PFSK-1 (cell line): ENCODE measurements around the gene SHC4.

ENCODE experiments used
- FOXP2 ChIP-seq: optimal IDR thresholded peaks from 2 replicates; pipeline ENCODE3; 2011; ENCODE audit warnings: borderline replicate concordance, control low read depth, inconsistent platforms; ENCODE audit not compliant: insufficient read depth; ENCODE audit errors: extremely low read length, extremely low read depth
- POLR2AphosphoS5 ChIP-seq: IDR thresholded peaks from 2 replicates; pipeline ENCODE4 v1.6.1; 2012; ENCODE audit warnings: low read depth, mild to moderate bottlenecking, control low read depth, low read length, moderate library complexity
- SIN3A ChIP-seq: IDR thresholded peaks from 2 replicates; pipeline ENCODE4 v1.6.1; 2012; ENCODE audit warnings: mild to moderate bottlenecking, low read length, moderate library complexity, borderline replicate concordance; ENCODE audit not compliant: insufficient read depth
- TAF1 ChIP-seq: IDR thresholded peaks from 2 replicates; pipeline ENCODE4 v1.6.1; 2012; ENCODE audit warnings: low read length, control low read depth, borderline replicate concordance; ENCODE audit not compliant: insufficient read depth
- TF ChIP-seq, protein P1 (sequence below), 2 experiments: IDR thresholded peaks; 2 replicates each; pipeline versions ENCODE4 v1.6.1 to v1.8.0; 2011 to 2012; ENCODE audit warnings: low read depth in 2 of 2, low read length in 2 of 2, control low read depth in 1 of 2, inconsistent platforms in 1 of 2, mild to moderate bottlenecking in 1 of 2, moderate library complexity in 1 of 2; ENCODE audit not compliant: insufficient read depth in 1 of 2

SHC4 gene

DNA sequence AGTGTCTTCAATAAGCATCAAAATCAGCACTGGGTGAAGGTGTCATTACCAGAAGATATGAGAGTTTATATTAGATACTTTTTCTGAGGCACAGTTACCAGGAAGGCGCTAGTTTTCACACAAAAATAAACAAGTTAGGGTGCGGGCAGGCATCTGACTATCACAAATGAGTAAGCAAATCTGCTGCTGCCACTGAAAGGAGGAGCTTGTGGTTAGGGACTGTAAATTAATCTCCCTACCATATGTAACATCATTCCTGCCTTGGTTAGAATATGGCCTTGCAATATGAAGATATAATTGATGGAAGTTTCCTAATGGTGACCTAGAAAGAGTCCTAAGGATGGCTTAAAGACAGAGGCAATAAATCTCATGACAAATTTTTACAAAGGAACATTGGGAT lies 105.3 kb downstream of the SHC4 start:
- no peak for TF ChIP-seq TAF1
- TF ChIP-seq SIN3A = no peak
- no peak for TF ChIP-seq FOXP2
- TF ChIP-seq, protein P1, sequence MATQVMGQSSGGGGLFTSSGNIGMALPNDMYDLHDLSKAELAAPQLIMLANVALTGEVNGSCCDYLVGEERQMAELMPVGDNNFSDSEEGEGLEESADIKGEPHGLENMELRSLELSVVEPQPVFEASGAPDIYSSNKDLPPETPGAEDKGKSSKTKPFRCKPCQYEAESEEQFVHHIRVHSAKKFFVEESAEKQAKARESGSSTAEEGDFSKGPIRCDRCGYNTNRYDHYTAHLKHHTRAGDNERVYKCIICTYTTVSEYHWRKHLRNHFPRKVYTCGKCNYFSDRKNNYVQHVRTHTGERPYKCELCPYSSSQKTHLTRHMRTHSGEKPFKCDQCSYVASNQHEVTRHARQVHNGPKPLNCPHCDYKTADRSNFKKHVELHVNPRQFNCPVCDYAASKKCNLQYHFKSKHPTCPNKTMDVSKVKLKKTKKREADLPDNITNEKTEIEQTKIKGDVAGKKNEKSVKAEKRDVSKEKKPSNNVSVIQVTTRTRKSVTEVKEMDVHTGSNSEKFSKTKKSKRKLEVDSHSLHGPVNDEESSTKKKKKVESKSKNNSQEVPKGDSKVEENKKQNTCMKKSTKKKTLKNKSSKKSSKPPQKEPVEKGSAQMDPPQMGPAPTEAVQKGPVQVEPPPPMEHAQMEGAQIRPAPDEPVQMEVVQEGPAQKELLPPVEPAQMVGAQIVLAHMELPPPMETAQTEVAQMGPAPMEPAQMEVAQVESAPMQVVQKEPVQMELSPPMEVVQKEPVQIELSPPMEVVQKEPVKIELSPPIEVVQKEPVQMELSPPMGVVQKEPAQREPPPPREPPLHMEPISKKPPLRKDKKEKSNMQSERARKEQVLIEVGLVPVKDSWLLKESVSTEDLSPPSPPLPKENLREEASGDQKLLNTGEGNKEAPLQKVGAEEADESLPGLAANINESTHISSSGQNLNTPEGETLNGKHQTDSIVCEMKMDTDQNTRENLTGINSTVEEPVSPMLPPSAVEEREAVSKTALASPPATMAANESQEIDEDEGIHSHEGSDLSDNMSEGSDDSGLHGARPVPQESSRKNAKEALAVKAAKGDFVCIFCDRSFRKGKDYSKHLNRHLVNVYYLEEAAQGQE (IDR thresholded peaks at IDR 0.05; ENCODE audit: insufficient read depth in 1 of 2, low read depth in 2 of 2, low read length in 2 of 2) = no peak
- no peak for TF ChIP-seq POLR2AphosphoS5

DNA sequence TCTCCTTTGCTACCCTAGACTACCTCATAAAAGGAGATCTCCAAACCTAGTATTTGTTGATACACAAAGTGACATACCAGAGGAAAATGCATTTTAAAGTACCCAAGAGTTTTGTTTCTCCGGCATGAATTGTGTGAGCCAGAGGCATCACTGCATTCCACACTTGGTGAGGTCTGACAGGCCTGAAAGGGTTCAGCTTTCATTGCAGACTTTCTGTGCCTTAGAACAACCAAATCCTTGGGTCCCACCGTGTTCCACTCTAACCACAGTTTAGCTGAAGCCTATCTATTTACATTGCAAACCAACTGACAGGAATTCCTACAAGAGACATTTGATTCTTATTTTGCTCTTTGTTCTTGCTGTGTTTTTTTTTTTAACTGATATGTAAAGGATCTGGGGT lies 106.8 kb downstream of the SHC4 start:
- TF ChIP-seq POLR2AphosphoS5 (no peak), FOXP2 (no peak), SIN3A (no peak), TAF1 (no peak)
- TF ChIP-seq, protein P1 (IDR thresholded peaks at IDR 0.05; ENCODE audit: insufficient read depth in 1 of 2, low read depth in 2 of 2, low read length in 2 of 2) = no peak

DNA sequence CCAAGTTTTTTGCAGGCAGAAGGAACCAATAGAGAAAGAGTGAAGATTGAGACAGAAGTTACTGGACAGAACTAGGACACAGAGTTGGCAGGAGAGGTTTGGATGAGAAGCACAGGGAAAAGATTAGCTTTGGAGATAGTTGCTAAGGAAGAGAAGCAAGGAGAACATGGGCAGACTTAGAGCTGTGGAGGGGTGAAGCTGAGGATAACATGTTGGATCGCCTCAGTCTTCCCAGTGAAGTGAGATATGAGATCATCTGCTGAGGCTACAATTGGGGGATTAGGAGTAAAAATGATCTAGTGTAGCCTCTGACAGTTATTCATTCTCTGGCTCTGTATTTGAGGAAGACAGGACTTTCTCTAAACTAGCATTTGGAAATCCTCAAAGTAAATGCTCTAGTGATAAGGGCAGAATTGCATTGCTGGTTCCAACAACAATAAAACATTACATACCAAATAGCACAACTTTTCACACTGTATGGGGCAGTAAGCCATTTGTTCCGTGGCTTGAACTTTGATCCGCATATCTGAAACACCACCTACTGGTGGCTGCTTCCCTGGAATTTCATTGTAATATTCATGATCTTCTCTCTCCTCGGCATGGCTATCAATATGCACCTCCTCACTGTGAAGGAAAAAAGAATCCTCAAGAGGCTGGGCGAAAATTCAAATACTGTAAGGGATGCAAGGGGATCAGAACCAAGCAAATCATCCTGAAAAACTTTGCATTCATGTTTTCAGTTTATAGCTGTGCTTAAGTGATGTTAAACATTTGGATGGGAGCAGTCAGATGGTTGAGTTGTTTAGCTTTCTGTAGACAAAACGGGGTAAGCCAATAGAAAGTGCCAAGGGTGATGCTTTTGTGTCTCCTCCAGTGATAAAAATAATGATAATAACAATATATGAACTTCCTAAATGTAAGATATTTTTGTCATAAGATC lies 107.9 kb downstream of the SHC4 start:
- TF ChIP-seq FOXP2 (no peak), POLR2AphosphoS5 (peak; percentile 30; the same call in 1 of the 2 replicates), SIN3A (no peak)
- TF ChIP-seq, protein P1 (IDR thresholded peaks at IDR 0.05; ENCODE audit: insufficient read depth in 1 of 2, low read depth in 2 of 2, low read length in 2 of 2) = no peak

DNA sequence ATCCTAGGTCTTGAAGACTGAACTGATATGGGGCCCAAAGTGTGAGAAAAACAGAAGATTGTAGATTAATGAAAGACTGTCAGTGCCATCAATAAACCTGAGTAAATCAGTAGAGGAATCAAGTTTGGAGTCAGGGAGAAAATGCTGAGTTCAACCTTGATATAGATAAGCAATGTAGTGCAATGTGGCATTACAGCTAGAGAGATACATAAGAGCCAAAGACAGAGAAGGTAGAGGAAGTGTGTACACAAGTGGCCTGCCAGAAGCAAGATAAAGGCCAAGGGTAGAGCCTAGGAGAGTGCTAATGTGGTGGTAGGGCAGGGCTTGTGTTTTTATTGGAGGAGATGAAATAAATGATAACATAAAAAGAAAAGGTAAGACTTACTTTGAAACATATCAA lies 111.8 kb downstream of the SHC4 start:
- TF ChIP-seq TAF1 (no peak), FOXP2 (no peak), SIN3A (no peak)
- TF ChIP-seq, protein P1 (IDR thresholded peaks at IDR 0.05; ENCODE audit: insufficient read depth in 1 of 2, low read depth in 2 of 2, low read length in 2 of 2) = no peak

DNA sequence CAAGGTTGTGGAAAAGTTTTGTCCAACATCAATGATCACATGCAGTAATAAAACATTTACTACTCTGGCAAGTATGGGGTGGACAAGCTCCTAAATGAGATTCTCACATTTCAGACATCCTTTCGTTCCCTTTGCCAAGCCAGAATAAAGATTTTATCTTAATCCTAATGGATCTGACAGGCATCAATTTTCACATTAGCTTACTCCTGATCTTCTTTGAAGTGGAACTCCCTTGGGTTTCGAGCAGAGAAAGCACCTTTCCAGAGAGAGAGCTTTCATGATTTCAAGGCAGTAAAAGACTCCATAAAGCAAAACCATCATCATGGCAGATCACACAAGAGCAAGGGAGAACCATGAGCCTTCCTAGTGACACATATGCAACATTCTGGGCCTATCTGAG lies 113.1 kb downstream of the SHC4 start:
- TF ChIP-seq TAF1 (no peak), FOXP2 (no peak), POLR2AphosphoS5 (no peak), SIN3A (no peak)
